Measurements from ENCODE around the gene SLC16A10.
"Not testable (repeated sequence)": the region's sequence is repeated elsewhere in the genome, so short reads cannot be mapped to it uniquely, and the experiment has no call there.

SLC16A10 gene

DNA sequence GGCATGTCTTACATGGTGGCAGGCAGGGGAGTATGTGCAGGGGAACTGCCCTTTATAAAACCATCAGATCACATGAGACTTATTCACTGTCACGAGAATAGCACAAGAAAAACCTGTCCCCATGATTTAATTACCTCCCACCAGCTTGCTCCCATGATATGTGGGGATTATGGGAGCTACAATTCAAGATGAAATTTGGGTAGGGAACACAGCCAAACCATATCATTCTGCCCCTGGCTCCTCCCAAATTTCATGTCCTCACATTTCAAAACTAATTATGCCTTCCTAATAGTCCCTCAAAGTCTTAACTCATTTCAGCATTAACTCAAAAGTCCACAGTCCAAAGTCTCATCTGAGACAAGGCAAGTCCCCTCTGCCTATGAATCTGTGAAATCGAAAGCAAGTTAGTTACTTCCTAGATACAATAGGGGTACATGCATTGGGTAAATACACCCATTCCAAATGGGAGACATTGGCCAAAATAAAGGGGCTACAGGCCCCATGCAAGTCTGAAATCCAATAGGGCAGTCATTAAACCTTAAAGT is 102.4 kb downstream of the SLC16A10 start:
- DNase-seq, result not testable (repeated sequence)

DNA sequence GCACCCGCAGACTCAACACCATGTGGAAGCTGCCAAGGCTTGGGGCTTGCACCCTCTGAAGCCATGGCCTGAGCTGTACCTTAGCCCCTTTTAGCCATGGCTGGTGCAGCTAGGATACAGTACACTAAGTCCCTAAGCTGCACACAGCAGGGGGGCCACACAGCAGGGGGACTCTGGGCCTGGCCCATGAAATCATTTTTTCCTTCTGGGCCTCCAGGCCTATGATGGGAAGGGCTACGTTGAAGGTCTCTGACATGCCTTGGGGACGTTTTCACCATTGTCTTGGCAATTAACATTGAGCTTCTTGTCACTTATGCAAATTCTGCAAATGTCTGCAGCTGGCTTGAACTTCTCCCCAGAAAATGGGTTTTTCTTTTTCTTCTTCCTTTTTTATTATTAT is 103.3 kb downstream of the SLC16A10 start:
- DNase-seq, result no peak

DNA sequence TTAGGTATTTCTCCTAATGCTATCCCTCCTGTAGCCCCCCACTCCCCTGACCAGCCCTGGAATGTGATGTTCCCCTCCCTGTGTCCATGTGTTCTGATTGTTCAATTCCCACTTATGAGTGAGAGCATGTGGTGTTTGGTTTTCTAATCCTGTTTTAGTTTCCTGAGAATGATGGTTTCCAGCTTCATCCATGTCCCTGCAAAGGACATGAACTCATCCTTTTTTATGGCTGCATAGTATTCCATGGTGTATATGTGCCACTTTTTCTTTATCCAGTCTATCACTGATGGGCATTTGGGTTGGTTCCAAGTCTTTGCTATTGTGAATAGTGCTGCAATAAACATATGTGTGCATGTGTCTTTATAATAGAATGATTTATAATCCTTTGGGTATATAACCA is 103.8 kb downstream of the SLC16A10 start:
- not testable (repeated sequence) for DNase-seq

DNA sequence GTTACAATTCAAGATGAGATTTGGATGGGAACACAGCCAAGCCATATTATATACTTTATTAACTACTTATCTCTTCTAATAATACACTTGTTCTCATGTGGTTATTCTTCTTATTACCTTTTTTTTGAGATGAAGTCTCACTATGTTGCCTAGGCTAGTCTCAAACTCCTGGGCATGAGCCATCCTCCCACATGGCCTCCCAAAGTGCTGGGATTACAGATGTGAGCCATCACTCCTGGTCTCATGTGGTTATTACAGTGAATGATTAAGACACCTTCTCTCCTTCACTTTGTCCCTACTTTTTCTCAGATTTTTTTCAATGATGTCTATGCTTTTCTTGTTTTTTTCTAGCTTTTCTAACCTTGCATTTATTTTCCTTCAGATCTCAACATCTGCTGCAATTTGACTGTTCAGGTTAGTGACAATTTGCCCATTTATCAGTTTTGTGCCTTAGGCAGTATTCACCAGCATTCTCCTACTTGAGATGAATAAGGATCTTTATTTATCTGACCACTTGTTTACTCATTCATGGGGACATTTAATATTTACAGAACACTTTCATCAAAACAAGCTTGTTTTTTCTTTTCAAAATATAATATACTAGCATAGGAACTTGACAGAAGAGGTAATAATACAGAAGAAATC is 105.7 kb downstream of the SLC16A10 start:
- no peak for DNase-seq

DNA sequence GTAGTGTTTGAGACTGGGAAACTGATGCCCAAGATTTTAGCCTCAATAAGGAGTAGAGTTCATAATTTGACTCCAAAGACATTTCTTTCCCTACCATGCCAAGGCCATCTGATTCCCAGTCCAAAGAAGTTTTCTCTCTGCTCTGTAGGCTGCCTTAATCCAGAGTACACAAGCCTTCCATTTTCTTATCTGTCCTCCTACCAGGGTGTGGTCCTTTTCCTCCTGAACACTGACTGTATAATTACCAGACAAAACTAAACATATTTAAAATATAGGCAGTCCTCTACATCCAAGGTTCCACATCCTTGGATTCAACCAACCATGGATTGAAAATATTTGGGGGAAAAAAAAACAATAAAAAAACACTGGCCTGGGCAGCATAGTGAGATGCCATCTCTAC is 108.4 kb downstream of the SLC16A10 start:
- DNase-seq, result no peak

DNA sequence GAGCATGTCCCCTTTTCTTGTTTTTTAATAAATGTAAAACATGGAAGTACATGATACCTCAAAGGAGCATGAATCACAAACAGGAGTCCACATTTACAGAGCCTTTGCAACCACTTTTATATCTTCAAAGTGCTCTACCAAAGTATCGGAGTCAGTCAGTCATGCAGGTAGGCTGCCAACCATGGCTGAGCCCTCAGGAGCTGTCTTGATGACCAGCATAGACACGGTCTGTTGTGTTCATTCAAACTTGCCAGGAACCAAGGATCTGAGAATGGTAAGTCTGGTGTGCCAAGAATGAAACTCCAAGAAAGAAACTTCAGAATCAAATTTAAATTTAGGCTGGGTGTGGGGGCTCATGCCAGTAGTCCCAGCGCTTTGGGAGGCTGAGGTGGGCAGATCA is 111.5 kb downstream of the SLC16A10 start:
- DNase-seq, result no peak

DNA sequence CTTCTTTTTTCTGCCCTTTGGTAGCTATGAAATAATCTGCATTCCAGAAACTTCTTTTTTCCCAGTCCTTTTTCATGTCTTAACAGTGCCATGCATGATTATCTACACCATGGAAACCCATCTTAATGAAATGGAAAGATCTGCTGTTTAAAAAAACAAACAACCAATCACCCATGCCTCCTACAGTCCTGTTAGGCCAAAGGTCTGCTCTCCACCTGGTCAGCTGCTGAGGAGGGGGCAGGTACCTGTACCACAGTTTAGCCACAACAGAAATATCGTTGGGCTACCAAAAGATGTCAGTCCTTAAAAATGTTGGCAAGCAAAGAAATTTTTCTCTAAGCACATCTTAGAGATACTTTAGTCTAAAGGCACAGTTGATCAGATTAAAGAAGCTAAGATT is 112.6 kb downstream of the SLC16A10 start:
- no peak for DNase-seq

DNA sequence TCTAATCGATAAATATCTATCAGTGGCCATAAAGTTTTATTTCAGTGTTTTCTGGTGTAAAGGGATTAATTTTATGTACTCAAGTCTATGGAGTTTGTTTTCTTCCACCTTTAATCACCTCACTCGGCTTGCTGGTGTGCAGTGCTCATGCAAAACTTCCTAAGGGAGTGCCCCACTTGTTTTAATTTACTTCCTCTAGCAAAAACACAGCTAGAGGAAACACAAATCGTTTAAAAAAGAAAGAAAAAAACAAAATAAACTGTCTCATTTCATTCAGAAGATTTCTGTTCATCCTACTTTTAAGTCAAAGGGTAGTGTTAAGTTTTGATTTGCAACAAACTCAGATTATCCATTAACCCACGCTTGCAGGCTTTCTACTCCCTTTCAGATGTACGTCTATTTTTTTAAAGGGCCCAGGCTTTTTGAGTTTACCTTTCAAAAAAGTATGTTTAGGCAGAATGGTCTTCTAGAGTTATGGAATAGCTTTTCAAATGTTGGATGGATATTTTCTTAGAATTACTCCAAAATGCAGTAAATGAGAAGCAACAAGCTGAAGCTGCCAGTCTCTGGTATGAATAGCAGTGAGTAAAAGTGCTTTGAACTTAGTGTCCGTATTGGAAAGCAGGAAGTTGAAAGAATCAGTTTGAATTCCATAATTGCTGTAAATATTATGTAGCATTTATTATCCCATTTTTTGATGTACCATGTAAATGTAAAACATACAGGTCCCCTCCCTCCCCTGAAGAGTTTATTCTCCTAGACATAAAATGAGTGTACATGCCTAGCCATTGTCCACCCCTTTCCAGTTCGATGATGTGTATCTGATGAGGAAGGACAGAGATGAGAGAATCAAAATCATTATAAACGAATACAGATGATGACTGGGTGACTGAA is 113.3 kb downstream of the SLC16A10 start:
- no peak for DNase-seq

DNA sequence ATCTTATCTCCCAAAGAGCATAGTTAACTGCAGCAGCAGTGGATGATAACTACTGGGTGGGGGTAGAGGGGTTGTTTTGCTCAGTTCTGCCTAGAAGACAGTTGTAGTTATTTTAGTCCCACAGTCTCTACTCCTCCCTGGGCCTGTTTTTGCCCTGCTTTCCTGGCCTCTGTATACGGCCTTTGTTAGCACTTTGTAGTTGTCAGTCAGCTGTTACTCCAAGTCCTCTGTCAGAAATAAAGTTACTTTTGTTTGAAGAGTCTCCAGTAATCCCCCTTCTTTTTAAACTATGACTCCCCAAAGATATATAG is 113.9 kb downstream of the SLC16A10 start:
- DNase-seq, result no peak

DNA sequence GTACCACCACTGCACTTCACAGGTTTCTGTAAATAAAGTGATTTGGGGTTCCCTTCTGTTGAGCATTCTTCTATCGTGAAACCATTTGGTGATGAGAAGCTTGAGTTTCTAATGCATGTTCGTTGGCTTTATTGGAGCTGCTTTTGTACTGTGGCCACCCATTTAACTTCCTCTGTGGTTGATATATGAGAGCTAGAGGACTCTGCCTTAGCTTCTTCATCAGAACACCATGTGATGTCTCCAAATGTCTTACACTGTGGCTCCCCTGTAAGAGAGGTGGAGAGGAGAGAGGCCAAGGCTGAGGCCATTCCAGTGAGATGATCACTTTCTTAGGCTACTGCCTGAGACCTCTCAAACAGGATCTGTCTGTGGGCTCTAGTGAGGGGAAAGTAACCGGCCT is 114.5 kb downstream of the SLC16A10 start:
- no peak for DNase-seq

DNA sequence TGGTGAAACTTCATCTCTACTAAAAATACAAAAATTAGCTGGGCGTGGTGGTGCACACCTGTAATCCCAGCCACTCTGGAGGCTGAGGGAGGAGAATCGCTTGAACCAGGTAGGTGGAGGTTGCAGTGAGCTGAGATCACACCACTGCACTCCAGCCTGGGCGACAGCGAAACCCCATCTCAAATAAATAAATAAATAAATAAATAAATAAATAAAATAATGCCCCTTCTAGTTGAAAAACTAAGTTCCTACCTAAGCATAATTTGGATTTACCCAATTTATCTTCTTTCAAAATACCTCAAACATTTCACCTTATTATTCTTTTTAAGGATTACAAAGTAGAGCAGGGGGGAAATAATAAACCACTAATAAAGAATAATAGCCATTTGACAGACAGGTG is 116.2 kb downstream of the SLC16A10 start:
- DNase-seq, result not testable (repeated sequence)

DNA sequence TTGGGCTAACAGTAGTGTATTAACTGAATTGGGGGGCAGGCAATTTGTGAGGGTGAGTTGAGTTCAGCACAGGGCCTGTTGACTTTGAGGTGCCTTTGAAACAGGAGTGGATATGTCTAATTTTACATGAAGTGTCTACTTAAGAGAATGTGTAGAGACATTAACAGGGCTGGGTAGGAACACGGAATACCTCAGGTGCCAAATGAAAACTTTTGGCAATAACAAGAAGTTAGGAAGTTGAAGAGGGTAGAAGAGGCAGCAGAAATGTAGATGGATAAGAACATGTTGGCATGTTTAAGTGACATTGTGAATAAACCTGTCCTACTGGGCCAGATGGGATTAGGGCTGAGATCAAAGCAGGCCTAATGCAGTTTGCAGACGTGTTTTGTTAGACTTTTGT is 117.0 kb downstream of the SLC16A10 start:
- DNase-seq, result no peak

DNA sequence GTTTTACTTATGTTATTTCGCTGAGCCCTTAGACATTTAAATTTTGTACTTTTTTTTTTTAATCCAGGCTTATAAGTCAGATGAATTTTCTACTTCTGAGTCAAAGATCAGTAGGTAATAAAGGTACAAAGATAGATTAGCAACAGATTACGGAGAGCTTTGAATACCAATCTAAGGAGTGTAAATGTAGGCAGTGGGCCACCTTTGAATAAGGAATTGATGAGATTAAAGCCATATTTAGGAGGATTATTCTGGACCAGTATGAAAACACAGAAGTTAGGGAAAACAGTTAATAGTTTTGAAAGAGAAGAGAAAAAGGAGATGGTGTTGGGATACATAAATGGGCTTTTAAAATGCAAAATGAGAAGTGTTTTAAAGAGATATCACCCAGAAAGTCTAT is 117.6 kb downstream of the SLC16A10 start:
- no peak for DNase-seq

DNA sequence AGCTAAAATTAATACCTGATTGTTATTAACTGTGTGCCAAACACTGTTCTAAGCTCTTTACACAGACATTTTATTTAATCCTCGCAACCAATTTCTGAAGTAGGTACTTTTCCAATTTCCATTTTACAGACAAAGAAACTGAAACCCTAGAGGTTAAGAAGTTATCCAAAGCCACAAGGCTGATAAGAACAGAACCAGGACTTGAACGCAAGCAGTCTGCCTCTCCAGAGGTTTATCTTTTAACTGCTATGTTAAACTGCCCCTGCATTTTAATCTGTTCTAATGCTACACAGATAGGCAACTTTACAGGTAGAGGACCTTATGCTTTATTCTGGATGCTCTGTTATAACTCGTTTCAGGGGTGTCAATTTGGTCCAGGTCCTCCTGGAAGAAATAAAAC is 118.2 kb downstream of the SLC16A10 start:
- no peak for DNase-seq

DNA sequence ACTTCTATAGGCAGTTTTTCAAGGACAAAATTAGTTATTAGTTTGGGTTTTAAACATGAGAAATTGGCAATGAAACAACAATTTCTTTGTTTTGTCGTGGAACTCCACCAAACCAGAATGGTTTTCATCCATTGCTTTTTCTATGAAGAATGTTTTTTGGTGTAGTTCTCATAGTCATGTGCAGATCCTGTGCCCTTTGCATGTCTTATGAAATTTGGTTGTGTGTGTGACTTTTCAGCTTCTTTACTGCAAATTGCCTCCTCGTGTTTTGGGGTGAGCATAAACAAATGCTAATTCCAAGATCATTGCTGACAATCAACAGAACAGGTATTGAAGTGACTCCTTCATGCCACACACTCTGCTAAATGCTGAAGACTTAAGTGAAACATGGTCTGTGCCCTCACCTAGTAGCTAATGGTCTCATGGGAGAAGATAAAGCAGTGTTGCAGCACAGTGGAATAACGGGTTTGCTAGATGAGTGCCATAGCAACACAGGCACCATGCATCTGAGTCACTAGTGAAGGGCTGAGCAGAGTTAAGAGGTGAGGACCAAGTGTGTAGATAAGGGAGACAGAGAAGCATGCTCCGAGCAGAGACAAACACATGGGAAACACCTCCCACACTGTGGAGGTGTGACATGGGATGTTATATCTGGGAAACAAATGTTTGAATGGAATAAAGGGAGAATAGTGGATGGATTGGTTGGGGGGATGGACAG is 120.0 kb downstream of the SLC16A10 start:
- DNase-seq, result peak; percentile 0

DNA sequence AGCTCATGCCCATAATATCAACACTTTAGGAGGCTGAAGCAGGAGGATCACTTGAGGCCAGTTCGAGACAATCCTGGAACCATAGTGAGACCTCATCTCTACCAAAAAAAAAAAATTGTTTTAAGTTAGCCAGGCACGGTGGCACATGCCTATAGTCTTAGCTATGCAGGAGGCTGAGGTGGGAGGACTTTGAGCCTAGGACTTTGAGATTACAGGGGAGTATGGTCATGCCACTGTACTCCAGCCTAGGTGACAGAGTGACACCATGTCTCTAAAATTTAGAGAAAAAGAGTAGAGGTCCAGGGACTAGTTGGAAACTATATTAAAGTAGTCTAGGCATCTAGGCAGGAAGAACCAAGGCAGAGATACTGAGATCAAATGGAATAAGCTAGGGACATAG is 121.6 kb downstream of the SLC16A10 start:
- DNase-seq, result no peak

DNA sequence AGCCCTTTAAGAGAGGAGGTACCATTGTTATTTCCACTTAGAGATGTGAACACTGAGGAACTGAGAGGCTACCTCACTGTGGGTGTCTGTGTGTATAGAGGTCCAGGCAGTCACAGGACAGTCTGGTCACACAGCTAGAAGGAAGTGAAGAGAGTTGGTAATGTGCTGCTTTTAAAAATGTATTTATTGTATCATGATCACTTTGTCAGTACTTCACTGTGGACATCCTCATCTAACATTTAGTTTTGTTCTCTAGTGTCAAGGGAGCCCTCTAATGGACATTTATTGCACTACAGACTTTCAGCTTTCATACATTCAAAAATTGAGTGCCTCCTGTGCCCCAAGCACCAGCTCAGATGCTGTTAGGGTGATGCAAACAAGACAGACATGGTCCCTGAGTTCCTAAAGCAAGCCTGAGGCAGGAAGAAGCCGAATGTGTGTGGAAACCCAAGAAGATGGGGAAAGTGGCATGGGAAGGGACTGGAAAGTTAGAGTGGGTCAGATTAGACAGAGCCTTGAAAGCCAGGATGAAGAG is 123.0 kb downstream of the SLC16A10 start:
- peak; percentile 30 for DNase-seq

DNA sequence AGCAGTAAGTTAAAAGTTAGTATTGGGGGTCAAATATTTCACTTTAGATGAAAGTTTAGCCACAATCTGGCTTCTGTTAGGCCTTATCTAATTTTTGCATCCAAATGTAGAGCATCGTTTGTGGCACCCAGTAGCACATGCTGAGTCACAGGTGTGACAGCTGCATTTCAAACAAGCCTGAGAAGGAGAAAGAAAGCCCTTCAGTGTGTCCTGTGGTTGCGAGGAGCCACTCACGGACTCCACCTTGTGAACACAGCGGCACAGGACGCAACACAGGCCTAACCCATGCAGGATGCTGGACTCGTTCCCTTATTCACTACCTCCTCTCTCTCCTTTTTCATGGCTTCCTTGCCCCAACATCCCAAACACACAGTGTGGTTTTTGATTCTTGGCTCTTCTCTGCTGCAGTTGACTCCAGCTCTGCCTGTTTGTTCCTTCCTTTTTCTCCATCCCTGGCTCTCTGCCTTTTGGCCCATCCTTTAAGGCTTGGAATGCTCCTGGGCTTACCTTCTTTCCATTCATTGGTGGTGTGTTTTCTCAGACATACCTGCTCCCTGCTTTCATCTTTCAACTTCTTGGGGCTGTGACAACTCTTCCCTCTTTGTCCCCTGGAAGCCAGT is 124.2 kb downstream of the SLC16A10 start:
- DNase-seq, result no peak

DNA sequence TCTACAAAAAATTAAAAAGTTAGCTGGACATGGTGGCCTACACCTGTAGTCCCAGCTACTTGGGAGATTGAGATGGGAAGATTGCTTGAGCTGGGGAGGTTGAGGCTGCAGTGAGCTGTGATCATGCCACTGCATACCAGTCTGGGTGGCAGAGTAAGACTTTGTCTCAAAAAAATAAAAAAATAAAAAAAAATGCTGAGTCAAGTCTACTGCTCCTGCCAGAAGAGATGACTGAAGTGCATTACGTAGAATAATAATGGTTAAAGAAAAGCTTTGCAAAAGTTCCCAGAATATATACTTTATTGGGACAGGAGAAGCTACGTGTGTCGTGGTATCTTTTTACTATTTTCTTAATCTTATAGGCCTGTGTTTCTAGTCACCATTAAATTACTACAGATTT is 125.3 kb downstream of the SLC16A10 start:
- no peak for DNase-seq

DNA sequence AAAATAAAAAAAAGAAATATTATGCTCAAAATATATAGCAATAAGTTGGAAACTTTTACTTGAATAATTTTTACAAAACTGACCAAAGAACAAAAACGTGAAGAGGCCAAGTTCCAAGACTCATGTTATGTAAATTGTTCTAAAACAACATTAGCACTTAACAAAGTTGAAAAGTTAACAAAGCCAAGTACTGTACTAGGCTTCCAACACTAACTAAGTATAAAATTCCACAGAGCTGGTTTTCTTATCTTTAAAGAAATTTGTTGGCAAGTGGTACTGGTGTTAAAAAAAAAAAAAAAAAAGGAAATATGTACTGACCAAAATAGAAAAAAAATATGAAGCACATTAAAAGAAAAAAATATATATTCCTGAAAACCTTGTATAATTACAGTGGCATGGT is 127.8 kb downstream of the SLC16A10 start:
- DNase-seq, result no peak

DNA sequence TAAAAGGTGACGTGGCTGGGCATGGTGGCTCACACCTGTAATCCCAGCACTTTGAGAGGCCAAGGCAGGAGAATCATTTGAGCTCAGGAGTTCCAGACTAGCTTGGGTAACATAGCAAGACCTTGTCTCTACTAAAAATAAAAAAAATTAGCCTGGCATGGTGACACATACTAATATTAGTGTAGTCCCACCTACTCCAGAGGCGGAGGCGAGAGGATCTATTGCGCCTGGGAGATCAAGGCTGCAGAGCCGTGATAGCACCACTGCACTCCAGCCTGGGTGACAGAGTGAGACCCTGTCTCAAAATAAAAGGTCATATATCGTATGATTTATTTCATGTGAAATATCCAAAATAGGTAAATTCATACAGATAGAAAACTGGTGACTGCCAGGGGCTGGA is 132.5 kb downstream of the SLC16A10 start:
- no peak for DNase-seq

DNA sequence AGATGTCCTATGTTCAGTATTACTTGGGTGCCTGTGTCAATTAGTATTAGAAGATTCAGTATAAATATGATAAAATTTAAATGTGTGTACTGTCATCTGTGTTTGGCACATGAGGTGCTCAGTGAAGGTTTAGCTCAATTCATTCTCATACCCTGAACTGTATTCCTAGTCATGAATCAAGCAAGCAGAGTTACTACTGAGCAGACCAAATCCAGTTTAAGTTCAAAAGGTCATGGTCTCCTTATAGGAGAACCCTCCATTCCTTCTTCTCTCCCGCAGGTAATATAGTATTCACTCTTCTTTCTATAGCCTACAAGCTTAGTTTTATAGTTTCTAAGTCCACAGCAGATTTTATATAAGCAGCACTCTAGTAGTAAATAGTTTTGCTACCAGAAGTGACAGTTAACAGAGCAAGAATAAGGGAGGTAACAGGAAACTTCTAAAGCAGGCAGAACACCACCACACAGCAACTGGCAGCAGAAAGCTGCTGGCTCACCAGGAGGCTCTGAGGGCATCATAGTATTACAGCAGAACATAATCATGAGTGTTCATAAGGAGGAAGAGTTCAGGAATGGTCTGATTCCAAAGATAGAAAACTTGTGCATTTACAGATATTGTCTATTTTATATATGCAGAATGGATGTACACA is 133.2 kb downstream of the SLC16A10 start:
- DNase-seq, result no peak

DNA sequence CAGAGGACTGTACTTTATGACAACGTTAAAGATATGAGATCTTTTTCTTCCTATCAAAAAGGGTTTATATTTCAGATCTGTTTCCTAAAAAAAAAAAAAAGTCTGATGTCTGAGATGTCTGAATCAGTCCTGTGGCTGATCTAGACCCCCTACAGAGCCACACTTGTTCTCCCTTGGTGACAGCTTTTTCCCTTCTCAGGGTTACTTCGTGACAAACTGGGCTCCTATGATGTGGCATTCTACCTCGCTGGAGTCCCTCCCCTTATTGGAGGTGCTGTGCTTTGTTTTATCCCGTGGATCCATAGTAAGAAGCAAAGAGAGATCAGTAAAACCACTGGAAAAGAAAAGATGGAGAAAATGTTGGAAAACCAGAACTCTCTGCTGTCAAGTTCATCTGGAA is 134.5 kb downstream of the SLC16A10 start:
- DNase-seq, result no peak

All from NCI-H1436 (cell line).